Loucy (cell line): ENCODE measurements around the gene TRIM31.

Source experiments
- EZH2phosphoT487 ChIP-seq: fragments of 200-600 bp; IDR thresholded peaks from 2 replicates; pipeline ENCODE4 v1.6.1; 2018; ENCODE audit warnings: antibody characterized with exemption, mild to moderate bottlenecking, moderate library complexity, borderline replicate concordance
- TF ChIP-seq, protein P1 (sequence below): fragments of 200-600 bp; sonication (generic); conservative IDR thresholded peaks from 2 replicates; pipeline ENCODE4 v1.5.1; 2014; ENCODE audit warnings: mild to moderate bottlenecking, antibody characterized with exemption, low read length

DNA sequence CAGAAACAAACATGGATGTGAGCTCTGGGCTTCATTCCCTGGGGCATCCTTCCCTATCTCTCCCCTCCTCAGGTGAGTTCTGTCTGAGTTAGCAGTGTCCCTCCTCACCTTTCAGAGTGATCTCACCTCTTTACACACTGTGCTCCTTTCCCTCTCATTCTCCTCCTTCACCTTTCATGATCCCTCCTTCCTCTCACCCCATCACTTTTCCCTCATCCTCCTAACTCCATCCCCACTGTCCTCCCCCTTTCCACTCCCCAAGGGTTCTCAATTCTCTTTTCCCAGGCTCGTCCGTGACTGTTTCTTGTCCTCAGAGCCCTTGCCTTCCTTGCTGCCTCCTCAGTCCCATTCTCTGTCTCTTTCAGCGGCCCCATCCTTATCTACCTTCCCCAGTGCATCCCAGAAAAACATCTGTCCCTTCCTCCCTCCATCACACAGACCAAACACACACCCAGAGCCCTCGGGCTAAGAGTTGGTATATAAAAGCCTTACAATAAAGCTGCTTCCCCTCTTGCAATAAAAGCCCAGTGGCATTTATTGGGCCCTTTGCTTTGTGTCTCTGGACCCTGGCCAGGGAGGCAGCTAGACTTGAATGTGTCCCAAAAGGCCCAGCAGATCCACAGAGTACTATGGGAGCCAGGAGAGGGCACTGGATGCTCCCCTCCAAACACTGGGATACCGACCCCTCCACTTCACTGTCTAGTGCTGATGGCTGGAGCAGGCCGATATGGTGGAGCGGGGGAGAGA, 39.2 kb downstream of the TRIM31 start:
- TF ChIP-seq, protein P1, sequence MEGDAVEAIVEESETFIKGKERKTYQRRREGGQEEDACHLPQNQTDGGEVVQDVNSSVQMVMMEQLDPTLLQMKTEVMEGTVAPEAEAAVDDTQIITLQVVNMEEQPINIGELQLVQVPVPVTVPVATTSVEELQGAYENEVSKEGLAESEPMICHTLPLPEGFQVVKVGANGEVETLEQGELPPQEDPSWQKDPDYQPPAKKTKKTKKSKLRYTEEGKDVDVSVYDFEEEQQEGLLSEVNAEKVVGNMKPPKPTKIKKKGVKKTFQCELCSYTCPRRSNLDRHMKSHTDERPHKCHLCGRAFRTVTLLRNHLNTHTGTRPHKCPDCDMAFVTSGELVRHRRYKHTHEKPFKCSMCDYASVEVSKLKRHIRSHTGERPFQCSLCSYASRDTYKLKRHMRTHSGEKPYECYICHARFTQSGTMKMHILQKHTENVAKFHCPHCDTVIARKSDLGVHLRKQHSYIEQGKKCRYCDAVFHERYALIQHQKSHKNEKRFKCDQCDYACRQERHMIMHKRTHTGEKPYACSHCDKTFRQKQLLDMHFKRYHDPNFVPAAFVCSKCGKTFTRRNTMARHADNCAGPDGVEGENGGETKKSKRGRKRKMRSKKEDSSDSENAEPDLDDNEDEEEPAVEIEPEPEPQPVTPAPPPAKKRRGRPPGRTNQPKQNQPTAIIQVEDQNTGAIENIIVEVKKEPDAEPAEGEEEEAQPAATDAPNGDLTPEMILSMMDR: no peak
- no peak for TF ChIP-seq EZH2phosphoT487
